CD4-positive, alpha-beta T cell treated with Interleukin-15 for 1 hour (primary cell): ENCODE data around the gene CRIP2.
A peak's percentile ranks its signal among the peaks of the same experiment; 100 is the strongest.

Experiments used
- DNase-seq: peaks from one replicate; pipeline ENCODE4 v3.0.0-alpha.2; 2020

Gene CRIP2

DNA sequence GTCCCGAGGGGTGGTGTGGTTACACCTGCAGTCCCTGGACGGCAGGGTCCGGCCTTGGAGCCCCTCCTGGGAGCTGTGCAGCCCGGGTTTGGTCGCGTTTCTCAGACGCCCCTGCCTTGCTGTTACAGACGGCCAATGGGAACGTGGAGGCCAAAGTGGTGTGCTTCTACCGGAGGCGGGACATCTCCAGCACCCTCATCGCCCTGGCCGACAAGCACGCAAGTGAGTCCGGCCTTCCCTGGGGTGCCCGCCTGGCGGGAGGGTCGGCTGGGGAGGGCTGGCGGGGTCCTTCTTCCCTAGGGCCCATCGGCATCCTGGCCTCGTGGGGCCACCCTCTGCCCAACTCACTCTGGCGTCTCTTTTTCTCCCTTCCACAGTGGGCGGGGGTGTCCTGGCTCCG lies 29.3 kb upstream of the CRIP2 start:
- DNase-seq = no peak

DNA sequence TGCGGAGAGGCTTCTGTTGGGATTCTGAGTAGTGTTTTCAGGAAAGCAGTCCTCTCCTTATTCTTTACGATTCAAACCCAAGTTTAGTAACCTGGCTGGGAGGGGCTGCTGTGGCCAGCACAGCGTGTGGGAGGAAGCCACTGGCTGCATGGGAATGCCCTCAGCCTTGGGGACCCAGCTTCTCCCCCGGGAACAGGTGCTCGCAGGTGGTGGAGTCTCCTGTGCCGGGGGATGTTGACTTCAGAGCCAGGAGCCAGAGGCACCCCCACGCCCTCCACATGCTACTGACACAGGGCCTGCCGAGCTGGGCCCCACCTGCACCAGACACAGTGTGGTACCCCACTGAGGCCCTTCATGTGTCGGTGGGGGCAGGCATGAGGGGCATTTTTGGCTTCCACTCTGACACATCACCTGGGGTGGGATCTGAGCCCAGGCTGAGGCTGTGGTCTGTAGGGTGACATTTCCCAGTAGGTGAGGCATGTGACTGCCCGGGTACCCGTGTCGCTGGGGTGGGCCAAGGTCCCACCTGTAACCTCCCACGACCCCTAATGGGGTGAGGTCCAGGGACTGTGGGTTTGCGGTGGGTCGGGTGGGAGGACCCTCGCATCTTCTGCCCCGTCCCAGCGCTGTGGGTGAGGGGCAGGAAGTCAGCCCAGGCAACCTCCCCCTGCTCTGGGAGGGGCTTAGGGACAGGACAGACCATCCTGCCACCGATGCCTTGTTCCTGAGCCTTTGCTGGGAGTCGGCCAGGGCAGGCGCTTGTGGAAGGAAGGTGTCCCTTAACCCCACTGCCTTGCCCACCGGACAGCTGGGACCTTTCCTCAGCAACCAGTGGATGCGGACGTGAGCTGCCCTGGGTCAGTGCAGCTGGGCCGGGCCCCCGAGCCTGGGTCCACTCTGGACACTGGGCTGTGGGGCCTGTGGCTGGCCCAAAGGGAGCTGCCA lies 28.4 kb upstream of the CRIP2 start:
- DNase-seq = no peak

DNA sequence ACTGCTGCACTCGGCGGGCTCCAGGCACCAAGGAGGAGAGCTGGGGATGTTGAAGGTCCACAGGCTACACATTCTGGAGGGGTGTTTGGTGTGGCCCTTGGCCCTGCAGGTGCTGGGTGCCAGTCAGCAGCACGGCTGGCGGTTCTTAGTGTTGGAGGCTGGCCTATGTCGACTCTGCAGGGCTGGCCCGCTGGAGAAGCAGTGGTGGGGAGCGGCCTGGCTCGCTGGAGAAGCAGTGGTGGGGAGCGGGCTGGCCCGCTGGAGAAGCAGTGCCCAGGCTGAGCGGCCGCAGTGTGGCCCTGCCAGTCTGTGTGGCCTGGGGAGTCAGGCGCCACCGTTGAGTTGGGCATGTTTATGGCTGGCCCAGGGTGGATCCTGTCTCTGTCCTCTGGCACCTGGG lies 27.6 kb upstream of the CRIP2 start:
- DNase-seq = no peak

DNA sequence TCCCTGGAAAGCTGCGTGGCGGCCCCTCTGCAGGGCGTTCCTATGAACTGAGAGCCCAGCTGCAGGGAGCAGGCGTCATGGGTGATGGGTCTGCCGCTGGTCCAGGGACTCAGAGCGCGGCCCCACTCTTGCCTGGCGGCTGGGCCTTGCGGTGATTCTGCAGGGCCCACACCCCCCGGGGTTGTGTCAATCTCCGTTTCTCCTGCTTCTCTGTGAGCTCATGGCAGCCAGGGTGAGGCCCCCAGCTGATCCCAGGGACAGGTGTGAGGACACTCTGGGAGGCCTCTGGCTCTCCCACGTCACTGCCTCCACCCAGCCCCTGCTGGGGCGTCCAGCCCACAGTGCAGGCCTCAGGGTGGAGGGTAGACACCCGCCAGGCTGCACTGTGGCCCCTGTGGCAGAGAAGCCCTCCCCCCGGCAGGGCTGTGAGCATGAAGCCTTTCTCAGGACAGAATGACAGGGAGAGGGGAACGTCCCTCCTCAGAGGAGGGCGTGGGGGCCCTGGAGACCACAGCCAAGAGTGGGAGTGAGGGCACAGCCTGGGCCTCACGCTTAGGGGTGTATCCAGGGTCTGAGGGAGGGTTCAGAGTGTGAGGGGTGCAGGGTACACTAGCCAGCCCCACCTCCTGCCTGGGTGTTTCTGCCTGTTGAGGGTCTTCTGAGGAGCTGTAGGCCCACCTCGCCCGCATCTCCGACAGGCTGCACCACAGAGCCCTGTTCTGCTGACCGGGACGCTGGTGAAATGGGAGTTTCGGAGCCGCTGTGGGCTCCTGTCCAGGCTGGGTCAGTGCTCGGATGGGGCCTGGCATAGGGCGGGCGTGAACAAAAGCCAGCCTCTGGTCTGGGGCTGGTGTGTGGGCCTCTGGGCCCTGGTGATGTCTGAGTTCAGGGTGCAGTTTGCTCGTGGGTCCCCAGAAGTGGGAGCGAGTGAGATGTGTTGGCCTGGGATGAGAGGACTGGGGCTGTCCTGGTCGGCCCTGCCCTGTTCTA lies 26.7 kb upstream of the CRIP2 start:
- DNase-seq = no peak

DNA sequence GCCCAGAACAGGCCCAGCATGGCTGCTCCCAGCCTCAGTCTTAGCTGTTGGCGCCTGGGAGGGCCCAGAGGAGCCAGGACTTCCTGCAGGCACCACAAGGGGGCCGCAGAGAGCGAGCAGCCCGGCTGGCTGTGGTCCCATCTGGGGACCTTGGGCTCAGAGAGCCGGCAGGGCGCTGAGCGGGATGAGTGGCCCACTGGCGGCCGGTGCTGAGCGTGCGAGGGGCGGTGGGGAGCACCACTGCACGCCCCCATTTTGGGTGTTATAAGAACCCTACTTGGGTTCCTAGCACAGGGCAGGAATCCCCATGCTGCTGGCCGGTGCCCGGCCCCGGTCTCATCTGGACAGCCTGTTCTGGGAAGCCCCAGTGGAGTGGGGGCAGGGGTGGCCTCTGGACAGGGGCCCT lies 25.9 kb upstream of the CRIP2 start:
- DNase-seq = peak; percentile 65

DNA sequence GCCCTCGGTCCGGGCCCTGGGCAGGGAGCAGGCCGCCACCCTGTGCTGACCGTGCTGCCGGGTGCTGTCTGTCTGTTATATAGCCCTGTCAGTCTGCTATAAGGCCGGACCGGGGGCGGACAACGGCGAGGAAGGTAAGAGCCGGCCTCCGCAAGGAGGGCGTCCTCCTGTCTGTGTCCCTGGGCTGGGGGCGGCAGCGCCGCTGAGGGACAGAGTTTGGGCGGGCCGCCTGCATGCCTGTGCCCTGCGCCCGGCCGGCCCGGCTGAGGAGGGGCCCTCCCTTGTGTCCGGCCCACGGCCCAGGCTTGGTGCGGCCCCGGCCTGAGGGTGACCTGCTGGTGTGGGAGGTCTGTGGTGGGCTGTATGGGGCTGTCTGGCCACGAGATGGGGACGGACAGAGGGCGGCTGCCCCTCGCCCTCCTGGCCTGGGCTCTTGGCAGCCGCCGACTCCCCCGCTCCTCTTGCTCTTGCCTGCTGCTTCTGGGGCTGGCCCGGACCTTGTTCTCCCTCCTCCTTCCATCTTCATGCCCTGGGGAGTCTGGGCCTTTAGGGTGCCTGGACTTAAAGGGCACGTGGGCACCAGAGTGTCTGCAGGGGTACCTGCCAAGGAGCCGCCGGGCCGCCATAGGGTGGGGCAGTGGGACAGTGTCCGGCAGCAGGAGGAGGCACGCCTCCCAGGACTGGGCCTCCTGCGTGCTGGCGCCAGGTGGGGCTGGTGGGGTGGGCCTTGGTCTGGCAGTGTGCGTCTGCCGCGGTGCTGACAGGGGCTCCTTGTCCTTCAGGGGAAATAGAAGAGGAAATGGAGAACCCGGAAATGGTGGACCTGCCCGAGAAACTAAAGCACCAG lies 25.1 kb upstream of the CRIP2 start:
- DNase-seq = no peak

DNA sequence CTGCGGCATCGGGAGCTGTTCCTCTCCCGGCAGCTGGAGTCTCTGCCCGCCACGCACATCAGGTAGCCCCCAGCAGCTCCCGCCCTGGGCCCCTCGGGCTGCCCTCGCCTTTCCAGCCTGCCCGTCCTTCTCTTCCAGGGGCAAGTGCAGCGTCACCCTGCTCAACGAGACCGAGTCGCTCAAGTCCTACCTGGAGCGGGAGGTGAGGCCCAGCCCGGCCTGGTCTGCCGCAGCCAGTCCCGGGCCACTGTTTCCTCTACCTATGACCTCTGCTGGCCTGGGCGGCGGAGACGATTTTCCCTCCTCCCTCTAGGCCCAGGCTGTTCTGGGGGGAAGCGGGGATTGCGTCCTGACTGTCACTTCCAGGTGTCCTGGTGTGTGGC lies 24.5 kb upstream of the CRIP2 start:
- DNase-seq = no peak

DNA sequence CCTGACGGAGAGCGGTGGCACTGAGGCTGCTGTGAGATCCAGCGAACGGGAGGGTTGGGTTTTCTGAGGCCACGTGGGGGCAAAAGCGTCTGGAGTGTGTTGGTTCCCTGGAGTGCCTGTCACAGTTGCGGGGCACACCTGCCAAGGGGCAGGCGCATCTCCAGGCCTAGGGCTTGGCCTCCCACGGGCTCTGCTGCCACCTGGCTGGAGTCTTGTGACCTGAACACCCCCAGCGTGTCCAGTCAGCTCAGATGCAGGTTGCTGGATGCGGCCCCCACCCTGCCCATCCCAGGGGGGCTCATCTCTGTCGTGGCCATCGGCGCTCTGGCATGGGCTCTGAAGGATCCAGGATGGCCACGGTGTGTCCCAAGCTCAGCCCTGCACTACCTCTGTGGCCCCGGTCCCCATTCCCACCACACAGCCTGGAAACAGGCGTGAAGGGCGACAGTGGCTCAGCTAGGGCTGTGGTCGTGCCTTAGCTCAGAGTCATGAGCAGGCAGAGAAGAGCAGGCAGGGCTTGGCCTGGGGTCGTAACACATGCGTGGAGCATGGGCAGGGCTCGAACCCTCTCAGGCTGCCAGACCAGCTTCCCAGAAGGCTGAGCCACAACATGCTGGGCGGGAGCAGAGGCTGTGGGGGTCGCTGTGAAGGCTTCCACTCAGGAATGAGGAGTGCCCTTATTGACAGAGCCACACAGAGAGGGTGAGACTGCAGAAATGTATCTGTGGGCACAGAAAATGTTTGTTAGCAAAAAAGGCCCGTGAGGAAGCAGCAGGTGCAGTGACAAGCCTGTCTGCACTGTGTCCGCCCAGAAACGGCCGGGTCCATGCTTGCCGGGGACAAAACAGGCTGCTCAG lies 23.5 kb upstream of the CRIP2 start:
- DNase-seq = no peak

DNA sequence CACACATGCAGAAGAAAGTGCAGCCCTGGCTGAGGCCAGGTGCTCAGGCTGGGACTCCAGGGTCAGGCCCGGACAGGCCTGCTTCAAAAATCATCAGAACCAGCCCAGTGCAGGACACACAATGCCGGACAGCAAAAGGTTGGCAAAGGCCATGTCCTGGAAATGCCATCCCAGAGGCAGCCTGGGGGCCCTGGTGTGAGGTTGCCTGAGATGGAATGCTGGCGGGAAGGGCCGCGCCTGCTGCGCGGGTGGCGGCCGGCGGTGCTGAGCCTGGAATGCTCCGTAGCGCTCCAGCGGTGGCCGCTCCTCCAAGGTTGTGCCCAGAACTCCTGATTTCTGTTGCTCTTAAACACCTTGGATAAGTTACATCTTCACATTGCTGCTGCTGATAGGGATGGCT lies 21.7 kb upstream of the CRIP2 start:
- DNase-seq = no peak

DNA sequence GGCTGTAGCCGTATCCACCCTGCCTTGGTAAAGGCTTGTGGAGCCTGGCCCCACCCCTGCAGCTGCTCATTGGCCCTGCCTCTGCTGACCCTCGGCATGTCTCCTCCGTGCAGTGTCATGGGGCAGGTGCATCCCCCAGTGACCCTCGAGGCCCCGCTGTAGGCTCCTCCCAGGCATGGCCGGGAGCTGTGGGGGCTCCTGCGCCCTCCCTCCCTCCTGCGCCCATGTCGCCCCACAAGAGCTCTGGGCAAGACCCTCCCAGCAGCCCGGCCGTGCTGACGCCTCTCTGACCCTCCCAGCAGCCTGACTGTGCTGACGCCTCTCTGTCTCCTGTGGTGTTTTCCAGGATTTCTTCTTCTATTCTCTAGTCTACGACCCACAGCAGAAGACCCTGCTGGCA lies 20.8 kb upstream of the CRIP2 start:
- DNase-seq = no peak

DNA sequence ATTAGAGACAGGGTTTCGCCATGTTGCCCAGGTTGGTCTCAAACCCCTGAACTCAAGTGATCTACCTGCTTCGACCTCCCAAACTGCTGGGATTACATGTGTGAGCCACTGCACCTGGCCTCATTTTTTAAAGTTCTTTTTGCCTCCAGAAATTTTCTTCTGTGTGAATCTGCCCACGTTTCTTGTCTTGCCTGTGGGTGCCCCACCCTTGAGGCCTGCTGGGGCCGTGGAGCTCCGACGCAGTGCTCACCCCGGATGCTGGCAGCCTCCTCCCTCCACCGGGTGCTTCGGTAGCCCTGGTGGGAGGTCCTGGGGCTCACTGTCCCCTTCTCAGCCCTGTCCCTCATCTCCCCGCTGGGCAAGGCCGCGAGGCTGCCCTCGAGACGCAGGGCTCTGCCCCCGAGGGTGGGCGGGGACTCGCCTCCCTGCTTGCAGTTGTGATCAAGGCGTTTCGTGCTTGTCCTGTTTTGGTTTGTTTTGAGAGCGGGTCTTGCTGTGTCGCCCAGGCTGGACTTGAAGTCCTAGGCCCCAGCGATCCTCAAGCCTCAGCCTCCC lies 19.5 kb upstream of the CRIP2 start:
- no peak for DNase-seq

DNA sequence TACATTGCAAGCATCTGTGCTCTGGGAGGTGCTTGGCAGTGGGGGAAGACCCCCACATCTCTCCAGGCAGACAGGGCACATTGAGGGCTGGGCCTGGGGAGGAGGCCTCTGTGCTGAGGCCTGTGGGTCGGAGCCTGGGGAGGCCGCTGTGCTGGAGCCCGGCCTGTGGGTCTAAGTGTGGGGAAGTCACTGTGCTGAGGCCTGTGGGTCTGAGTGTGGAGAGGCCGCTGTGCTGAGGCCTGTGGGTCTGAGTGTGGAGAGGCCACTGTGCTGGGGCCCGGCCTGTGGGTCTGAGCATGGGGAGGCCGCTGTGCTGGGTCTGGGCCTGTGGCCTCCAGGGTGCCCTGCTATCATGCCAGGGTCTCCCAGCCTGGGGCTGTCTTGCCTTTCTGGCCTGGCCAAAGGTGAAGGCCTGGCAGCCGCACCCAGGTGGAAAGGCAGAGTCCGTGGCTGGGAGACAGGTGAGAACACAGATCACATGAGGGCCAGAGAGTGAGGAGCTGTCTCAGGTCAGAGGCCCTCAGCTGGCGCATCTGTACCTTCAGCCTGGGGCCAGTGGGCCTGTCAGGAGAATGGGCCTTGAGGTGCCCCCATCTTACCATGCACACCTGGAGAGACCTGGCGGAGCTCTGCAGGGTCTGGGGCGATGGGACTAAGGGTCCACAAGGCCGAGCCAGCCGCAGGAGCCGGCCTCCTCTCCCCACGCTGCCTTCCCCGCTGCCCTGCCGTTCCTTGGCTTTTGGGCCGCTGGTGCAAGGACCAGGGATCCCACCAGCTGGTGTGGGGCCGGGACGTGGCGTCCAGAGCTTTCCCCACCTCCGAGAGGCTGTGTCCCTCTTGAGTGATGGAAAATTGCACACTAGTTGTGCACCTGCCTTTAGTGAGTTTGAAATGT lies 18.6 kb upstream of the CRIP2 start:
- no peak for DNase-seq

DNA sequence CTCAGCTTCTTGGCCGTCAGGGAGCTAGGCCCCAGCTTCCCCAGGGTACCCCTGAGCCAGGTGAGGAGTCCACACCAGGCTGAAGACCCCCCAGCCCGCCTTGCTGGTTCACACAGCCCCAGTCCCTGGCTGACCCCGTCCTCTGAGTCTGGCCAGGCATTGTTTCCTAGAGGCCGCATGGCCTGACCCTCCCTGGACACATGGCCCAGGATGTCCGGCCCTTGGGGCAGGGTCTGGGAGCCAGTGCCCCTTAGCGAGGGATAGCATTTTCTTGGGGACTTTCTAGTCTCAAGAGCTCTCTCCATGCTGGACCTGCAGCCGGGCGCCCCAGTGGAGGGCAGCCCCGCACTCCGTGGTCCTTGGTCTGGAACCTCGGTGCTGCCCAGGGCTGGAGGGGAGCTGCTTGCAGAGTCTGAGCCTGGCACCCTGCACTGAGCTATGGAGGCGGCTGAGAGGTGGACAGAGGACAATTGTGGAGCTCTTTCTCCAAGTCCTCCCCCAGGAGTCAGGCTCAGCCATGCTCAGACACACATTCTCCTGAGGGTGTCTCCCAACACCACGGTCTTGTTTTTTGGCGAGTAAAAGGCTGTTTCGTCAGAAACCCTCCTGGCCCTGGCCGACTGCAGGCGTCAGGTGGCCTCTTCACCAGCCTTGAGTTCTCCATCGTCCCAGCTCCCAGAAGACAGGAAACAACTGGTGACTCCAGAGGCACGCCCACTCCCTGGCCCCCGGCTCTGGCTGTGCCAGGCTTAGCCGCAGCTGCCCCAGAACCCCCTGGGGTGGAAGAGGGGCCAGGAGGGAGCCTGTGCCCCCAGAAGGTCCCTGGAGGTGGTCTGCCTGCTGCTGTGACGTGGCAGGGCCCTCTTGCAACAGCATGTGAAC lies 17.6 kb upstream of the CRIP2 start:
- DNase-seq = no peak

DNA sequence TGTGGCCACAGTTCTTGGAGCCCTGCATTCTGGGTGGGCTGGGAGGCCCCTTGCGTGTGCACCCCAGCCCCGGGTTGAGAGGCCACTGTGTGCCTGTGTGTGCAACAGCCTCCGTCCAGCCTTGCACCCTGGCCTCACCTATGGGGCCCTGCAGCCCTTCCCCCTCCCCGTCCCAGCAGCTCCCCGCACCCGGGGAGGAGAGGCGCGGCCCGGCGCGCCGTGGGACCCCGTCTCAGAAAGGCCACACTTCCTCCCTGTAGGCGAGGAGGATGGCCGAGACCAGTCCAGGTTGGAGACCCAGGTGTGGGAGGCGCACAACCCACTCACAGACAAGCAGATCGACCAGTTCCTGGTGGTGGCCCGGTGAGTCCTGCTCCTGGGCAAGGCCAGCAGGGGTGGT lies 16.6 kb upstream of the CRIP2 start:
- DNase-seq = no peak

DNA sequence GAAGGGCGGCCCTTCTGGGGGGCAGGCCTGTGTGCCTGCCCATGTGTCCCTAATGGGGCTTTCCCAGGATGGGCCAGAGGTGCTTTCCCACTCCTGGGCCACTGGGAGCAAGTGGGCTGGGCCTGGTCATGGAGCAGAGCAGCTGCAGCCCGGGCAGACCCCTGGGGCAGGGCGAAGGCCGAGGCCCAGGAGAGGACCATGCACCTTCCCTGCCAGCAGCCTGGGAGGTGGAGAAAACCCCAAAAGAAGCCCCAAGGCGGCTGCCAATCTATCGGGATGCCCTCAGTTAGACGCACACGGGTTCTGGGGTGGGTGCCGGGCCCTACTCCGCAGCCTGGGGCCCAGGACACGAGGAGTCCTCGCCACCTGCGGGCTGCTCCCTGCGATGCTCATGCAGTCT lies 16.1 kb upstream of the CRIP2 start:
- DNase-seq = no peak

DNA sequence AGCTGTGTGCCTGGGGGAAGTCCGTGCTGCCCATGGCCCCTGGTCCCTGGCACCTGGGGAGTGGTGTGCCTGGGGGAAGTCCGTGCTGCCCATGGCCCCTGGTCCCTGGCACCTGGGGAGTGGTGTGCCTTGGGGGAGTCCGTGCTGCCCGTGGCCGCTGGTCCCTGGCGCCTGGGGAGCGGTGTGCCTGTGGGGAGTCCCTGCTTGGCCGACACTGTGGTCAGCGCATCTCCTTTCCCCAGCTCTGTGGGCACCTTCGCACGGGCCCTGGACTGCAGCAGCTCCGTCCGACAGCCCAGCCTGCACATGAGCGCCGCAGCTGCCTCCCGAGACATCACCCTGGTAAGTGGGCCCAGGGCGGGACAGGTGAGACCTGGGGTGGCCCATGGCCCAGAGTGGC lies 14.5 kb upstream of the CRIP2 start:
- no peak for DNase-seq

DNA sequence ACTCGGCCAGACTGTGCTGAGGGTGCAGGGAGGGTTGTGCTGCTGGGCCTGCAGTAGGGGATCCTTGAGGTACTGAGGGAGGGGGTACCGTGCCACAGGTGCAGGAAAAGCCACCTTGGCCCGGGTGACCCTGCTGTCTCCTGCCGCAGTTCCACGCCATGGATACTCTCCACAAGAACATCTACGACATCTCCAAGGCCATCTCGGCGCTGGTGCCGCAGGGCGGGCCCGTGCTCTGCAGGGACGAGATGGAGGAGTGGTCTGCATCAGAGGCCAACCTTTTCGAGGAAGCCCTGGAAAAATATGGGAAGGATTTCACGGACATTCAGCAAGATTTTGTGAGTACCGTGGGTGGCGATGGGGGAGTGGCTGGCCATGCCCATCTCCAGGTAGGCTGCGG lies 14.0 kb upstream of the CRIP2 start:
- DNase-seq = no peak

DNA sequence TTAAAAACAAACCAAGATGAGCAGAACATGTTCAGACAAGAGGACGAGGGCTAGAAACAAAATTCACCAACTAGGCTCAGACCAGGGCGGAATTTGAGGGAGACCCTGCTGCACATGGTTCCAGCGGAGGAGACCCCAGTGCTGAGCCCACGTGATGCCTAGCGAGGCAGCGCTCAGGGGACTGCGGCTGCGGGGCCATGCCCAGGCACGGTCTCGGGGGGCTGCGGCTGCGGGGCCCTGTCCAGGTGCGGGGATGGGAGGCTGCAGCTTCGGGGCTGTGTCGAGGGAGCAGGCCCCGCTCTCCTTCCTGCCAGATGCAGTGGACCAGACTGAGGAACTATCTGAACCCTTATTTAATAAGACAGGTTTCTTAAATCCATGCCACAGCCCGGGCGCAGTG lies 12.7 kb upstream of the CRIP2 start:
- DNase-seq = no peak

DNA sequence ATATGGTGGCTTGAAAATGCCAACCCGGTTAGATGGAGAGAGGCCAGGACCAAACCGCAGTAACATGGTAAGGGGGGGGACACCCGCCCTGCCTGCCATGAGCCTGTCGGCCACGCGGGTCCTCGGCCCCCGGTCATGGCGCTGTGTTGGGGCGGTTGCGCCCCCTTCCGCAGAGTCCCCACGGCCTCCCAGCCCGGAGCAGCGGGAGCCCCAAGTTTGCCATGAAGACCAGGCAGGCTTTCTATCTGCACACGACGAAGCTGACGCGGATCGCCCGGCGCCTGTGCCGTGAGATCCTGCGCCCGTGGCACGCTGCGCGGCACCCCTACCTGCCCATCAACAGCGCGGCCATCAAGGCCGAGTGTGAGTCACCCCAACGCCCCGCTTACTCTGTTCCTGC lies 10.1 kb upstream of the CRIP2 start:
- DNase-seq = no peak
